Heart right ventricle (tissue), 16 donors: ENCODE results near the gene ZMIZ1. TPM values are rescaled to one million over a fixed set of nuclear protein-coding genes. Genes with fewer than 3 reads are reported as not detected.

ENCODE experiments used
- ATAC-seq, 8 donors: fragments of 200-7000 bp; cut with Tn5 transposase; one replicate each; pipeline ENCODE4 v1.9.1; 2020; ENCODE audit warnings: mild to moderate bottlenecking in 8 of 8, moderate library complexity in 8 of 8, moderate number of reproducible peaks in 1 of 8
- DNase-seq, 2 donors: peaks; one replicate each; pipeline ENCODE4 v3.0.0-alpha.2; 2020
- H3K27ac ChIP-seq, 10 donors: fragments of 200-600 bp; sonication (generic) in 2 of 10; one replicate each; pipeline versions ENCODE4 v1.5.0 to v1.8.0; 2020 to 2022; ENCODE audit warnings: mild to moderate bottlenecking in 3 of 10
- H3K27me3 ChIP-seq, 7 donors: fragments of 200-600 bp; one replicate each; pipeline ENCODE4 v1.8.0; 2021 to 2022; ENCODE audit warnings: mild to moderate bottlenecking in 2 of 7
- H3K36me3 ChIP-seq, 9 donors: fragments of 200-600 bp; sonication (generic) in 1 of 9; one replicate each; pipeline versions ENCODE4 v1.5.0 to v1.8.0; 2020 to 2022; ENCODE audit warnings: mild to moderate bottlenecking in 2 of 9
- H3K4me1 ChIP-seq, 9 donors: fragments of 200-600 bp; sonication (generic) in 1 of 9; one replicate each; pipeline versions ENCODE4 v1.5.0 to v1.8.0; 2020 to 2022; ENCODE audit warnings: mild to moderate bottlenecking in 4 of 9
- H3K4me3 ChIP-seq, 10 donors: fragments of 200-600 bp; sonication (generic) in 2 of 10; one replicate each; pipeline versions ENCODE4 v1.5.0 to v1.8.0; 2020 to 2022; ENCODE audit warnings: mild to moderate bottlenecking in 7 of 10, moderate library complexity in 2 of 10
- H3K9me3 ChIP-seq, 11 donors: fragments of 200-600 bp in 10 of 11; sonication (generic) in 2 of 11; one replicate each; pipeline versions ENCODE4 v1.5.0 to v1.8.0; 2013 to 2022; ENCODE audit warnings: mild to moderate bottlenecking in 2 of 11, control low read depth in 1 of 11, moderate library complexity in 1 of 11
- WGBS, 2 donors: extraction: QIAGEN DNeasy Blood & Tissue Kit; methylation state at CpG; one replicate each; pipeline ENCODE4 v1.1.7; 2013; ENCODE audit warnings: inconsistent platforms in 1 of 2; 5-methylcytosine and 5-hydroxymethylcytosine counted together
- intact Hi-C, 10 donors: fragments of 100-400 bp; cut with DNase I; formaldehyde crosslinking; loops; one replicate each; pipeline versions ENCODE4 v1.11.1 to v1.14.2; 2022
- polyA plus RNA-seq, 2 donors: library from polyadenylated mRNA; stranded (reverse); fragments of 200-250 nt; gene quantifications; one replicate each; pipeline ENCODE4 v1.2.3, GENCODE V29; 2013
- total RNA-seq, 10 donors: library from RNA; stranded (reverse); fragmentation: NEBNext Ultra II Directional in 3 of 10; extraction: Animal tissue kit (Norgen Biotek cat#: 25700) in 3 of 10; gene quantifications; one replicate each; pipeline versions ENCODE4 v1.2.1 to v1.2.4, GENCODE V29; 2021 to 2023
- TF ChIP-seq, protein P1 (sequence below), 9 donors: fragments of 200-600 bp; sonication (generic) in 2 of 9; IDR thresholded peaks; one replicate each; pipeline versions ENCODE4 v1.5.0 to v1.8.0; 2021 to 2022; ENCODE audit warnings: antibody characterized with exemption in 9 of 9, mild to moderate bottlenecking in 5 of 9, moderate library complexity in 1 of 9
- donor health status: Arrhythmogenic right ventricular cardiomyopathy.
- donor health status: ischemic (EF 13 %, LVEDD 7.1; RV severe dilation, severe dysfunction).
- donor health status: healthy with polysubstance abuse.
- donor health status: DM: no; HTN: yes; CAD: no.
- donor health status: DM: no; HTN: no; CAD: no.
- donor health status: ischemic (EF 25% LVEDD 6.9; RV normal size, moderate dysfunction).
- donor health status: ischemic (EF 25% LVEDD 5.7; RV mildly dilated, moderate dysfunction).
- donor health status: healthy.
- donor health status: DM: yes; HTN: yes; CAD: no.
- donor health status: Ischemic cardiomyopathy.
- donor health status: ischemic (EF 35%, LVEDD 5.7; RV mildly dilated, moderate dysfunction).
- donor health status: nonischemic (EF 11% LVEDD 7.7; RV severe dilation, severe dysfunction).
- donor health status: DM: yes; HTN: yes; CAD: no.
- donor health status: PGD.
- donor health status: ischemic (EF 29% LVEDD 5.4; RV normal size, mild dysfunction).
- donor health status: nonischemic (EF 23%, LVEDD 6.1; RV moderate dilation, normal function).

ZMIZ1 gene
- total and polyA plus RNA-seq, 12 donors: 24.2 to 61.5 (median 49.8) TPM

DNA sequence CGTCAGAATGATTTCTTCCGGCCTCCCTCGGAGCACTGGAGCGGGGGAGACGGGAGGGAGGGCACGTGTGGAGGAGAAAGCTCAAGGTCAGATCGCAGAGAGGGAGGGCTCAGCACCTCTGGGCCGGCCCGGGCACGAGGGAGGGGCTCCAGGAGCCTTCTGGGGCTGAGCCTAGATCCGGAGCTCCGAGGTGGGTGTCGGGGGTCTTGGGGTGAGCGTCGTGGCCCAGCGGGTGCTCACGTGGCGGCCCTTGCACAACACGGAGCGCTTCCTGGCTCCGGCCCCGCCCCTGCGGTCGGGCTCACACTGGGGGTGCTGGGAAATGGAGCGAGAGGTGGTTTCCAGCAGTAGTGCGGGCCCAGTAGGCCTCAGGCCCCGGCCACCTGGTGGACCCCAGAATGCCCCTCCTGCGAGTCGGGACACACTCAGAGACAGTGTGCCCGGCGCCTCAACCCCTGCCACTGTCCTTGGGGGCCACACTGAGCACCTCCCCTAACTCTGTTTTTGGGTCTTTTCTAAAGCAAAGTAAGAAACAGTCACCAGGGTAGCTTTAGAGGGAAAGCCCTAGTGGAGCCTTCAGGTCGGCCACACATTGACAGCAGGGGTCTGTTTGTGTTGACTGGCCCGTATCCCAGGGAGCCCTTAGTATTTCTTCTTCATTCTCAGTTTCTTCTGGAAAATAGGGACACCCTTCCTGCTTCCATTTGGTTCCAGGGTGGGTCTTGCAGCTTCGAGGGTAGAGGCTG is 279.3 kb downstream of the ZMIZ1 start:
- TF ChIP-seq, protein P1, sequence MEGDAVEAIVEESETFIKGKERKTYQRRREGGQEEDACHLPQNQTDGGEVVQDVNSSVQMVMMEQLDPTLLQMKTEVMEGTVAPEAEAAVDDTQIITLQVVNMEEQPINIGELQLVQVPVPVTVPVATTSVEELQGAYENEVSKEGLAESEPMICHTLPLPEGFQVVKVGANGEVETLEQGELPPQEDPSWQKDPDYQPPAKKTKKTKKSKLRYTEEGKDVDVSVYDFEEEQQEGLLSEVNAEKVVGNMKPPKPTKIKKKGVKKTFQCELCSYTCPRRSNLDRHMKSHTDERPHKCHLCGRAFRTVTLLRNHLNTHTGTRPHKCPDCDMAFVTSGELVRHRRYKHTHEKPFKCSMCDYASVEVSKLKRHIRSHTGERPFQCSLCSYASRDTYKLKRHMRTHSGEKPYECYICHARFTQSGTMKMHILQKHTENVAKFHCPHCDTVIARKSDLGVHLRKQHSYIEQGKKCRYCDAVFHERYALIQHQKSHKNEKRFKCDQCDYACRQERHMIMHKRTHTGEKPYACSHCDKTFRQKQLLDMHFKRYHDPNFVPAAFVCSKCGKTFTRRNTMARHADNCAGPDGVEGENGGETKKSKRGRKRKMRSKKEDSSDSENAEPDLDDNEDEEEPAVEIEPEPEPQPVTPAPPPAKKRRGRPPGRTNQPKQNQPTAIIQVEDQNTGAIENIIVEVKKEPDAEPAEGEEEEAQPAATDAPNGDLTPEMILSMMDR (IDR thresholded peaks at IDR 0.05): no peak
- Histone ChIP-seq H3K4me3 (peak overlapping the region; percentile 71 to 99 (median 82)), H3K27me3 (no peaks in the 10 kb centered on the region), H3K9me3 (no peaks in the 10 kb centered on the region), H3K4me1 (peaks cover 3 to 71% (median 29%) of the 10 kb centered on the region in 9 donors), H3K36me3 (peaks cover 0 to 43% (median 37%) of the 10 kb centered on the region in 9 donors), H3K27ac (peak overlapping the region; percentile 90 to 98 (median 94))
- ATAC-seq: peak; percentile 64 to 80 (median 71)
- WGBS, 2 donors: 6 to 9% methylated on average over 32 to 34 of the region's 34 CpGs
- peak; percentile 65 to 75 for DNase-seq
- intact Hi-C loops: loop anchor here in 1 of 10 donors (10.0 kb wide), 1 partner anchor 103 kb away; no protein-coding TSS in a partner anchor

DNA sequence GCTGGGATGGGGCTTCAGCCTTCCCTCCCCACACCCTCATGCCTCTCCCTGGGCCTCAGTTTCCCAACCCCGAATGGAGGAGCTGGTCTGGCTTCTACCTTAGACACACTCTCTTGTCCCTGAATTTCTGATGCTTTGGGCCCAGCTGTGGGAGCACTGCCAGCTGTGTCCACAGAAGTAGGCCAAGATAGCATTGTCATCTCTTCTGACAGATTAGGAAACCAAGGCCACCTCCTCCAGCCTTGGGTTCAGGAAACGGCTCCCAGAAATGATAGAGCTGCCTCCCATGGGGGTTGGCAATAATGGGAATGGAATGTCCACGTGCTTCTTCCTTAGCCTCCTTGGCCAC is 279.8 kb downstream of the ZMIZ1 start:
- no peak for ATAC-seq
- WGBS, 2 donors: 40 to 41% methylated on average over 3 of the region's 3 CpGs
- Histone ChIP-seq H3K4me1 (peaks cover 3 to 76% (median 28%) of the 10 kb centered on the region in 9 donors), H3K9me3 (no peaks in the 10 kb centered on the region), H3K36me3 (peaks cover 0 to 49% (median 40%) of the 10 kb centered on the region in 9 donors), H3K27me3 (no peaks in the 10 kb centered on the region), H3K27ac (peak overlapping the region in 9 of 10 donors; percentile 5 to 98 (median 94)), H3K4me3 (peak overlapping the region; percentile 71 to 99 (median 82))
- intact Hi-C loops: loop anchor here in 1 of 10 donors (10.0 kb wide), 1 partner anchor 104 kb away; no protein-coding TSS in a partner anchor
- DNase-seq: no peak
- TF ChIP-seq, protein P1 (IDR thresholded peaks at IDR 0.05): no peak

DNA sequence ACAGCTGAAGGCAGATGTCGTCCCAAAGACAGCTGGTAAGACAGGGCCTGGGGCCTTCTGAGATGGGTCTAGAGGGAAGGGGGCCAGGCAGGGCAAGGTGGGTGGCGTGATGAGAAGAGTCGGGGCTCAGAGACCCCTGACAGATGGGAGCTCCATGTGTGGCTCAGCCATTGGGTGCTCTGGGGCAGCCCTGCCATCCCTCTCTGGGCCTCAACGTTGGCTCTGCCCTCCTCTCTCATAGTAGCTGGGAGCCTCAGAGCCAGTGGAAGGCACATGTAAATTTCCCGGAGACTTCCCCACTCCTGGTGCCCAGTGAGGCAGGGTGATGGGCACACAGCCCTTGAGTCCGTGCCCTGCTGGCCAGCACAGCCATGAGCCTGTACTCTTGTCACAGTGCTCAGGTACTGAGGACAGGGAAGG is 280.3 kb downstream of the ZMIZ1 start:
- intact Hi-C loops: loop anchor here in 1 of 10 donors (10.0 kb wide), 1 partner anchor 104 kb away; no protein-coding TSS in a partner anchor

DNA sequence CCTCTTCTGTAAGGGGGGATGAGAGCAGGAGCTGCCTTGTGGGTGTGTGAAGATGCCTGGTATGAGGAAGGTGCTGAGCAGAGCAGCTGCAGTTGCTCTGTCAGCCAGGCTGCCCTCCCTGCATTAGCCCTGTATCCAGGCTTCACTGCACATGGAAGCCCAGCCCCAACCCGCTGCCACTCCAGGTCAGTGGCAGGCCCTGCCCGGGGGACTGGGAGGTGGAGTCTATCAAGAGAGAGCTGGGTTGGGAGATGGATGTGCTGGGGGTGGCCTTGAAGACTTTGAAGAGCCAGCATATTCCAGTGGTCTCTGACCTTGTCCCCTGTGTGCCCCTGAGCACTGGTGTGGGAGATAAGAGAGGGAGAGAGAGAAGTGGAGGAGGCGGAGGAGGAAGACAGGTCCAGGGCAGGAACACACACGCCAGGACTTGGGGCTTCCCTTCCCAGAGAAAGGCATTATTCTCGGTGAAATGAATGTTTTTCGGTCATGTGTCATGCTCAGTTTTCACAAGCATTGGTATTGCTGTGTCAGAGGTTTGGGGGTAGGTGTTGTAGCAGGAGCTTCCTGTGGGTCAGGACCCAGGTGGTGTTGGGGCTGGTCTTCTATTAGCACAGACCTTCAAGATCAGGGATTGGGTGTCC is 281.1 kb downstream of the ZMIZ1 start:
- intact Hi-C loops: loop anchor here in 1 of 10 donors (10.0 kb wide), 1 partner anchor 105 kb away; no protein-coding TSS in a partner anchor

More for the DNA sequence above, 280.3 kb downstream of the ZMIZ1 start:
- H3K4me1 ChIP-seq: peaks cover 3 to 81% (median 28%) of the 10 kb centered on the region in 9 donors
- ATAC-seq: no peak
- peaks cover 0 to 53% (median 45%) of the 10 kb centered on the region in 9 donors for H3K36me3 ChIP-seq
- TF ChIP-seq, protein P1 (IDR thresholded peaks at IDR 0.05): no peak
- H3K9me3 ChIP-seq: no peaks in the 10 kb centered on the region
- H3K27me3 ChIP-seq: no peaks in the 10 kb centered on the region
- peak overlapping the region in 6 of 10 donors; percentile 90 to 98 (median 94) for H3K27ac ChIP-seq
- H3K4me3 ChIP-seq: peak overlapping the region in 5 of 10 donors; percentile 77 to 94 (median 80)
- no peak for DNase-seq
- 69 to 76% methylated on average over 6 of the region's 6 CpGs for WGBS, 2 donors

More for the DNA sequence above, 281.1 kb downstream of the ZMIZ1 start:
- ATAC-seq (no peak), DNase-seq (no peak)
- peaks cover 3 to 80% (median 28%) of the 10 kb centered on the region in 9 donors for H3K4me1 ChIP-seq
- peak overlapping the region in 2 of 10 donors; percentile 94 to 98 for H3K27ac ChIP-seq
- TF ChIP-seq, protein P1 (IDR thresholded peaks at IDR 0.05): no peak
- peak overlapping the region in 1 of 10 donors; percentile 94 for H3K4me3 ChIP-seq
- no peaks in the 10 kb centered on the region for H3K9me3 ChIP-seq
- H3K36me3 ChIP-seq: peaks cover 0 to 61% (median 53%) of the 10 kb centered on the region in 9 donors
- WGBS, 2 donors: 62 to 82% methylated on average over 6 of the region's 6 CpGs
- H3K27me3 ChIP-seq: no peaks in the 10 kb centered on the region
